ENCODE data around the gene GIMAP1. TPM values are rescaled to one million over a fixed set of nuclear protein-coding genes. Genes with fewer than 3 reads are reported as not detected.

The GIMAP1 gene
- total RNA-seq, 1 donor from 2014 or later = 18.8 TPM

DNA sequence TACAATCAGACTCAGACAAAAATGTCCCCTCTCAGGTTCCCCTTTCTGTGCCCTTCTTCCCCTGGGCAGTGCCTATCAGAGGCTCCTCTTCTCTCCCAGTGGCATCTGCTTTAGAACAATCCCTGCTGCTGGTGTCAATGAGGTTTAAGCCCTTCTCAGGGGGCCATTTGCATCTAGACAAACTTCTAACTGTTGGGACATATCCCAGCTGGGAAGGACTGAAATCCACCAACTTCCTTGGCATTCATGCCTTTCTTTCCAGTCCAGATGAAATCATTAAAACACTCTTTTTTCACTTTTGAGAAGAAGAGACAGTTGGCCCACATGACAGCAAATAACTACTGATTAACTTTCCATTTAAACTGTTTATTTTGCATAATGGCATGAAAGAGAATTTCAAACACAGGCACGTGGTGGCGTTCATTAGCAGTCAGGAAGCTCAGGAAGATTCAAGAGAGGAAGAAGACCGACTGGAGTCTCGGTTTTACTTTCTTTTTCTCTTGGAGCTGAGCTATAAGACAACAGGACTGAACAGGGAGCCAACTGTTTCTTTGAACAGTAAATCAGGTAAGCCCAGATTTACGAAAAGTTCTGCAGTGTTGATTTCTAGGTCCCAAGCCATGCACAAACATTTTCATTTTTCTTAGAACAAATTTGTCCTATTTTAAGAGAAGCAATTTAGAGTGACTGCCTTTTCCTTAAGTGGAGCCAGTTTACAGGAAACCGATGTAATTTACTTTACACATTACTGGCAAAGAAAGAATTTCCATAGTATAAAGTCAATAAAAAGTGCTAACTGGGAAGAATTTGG lies 31.0 kb upstream of the GIMAP1 start, which contains the start of gene GIMAP2:
TSS of gene GIMAP2 (plus strand) at position 488 of the 811 bp plus-strand sequence. CDS start 1,354 bp downstream, outside the sequence.
- ATAC-seq = peak; percentile 78 to 89
- no peak for DNase-seq
- peak within 1 kb of the TSS; percentile 86 for H3K27ac ChIP-seq

DNA sequence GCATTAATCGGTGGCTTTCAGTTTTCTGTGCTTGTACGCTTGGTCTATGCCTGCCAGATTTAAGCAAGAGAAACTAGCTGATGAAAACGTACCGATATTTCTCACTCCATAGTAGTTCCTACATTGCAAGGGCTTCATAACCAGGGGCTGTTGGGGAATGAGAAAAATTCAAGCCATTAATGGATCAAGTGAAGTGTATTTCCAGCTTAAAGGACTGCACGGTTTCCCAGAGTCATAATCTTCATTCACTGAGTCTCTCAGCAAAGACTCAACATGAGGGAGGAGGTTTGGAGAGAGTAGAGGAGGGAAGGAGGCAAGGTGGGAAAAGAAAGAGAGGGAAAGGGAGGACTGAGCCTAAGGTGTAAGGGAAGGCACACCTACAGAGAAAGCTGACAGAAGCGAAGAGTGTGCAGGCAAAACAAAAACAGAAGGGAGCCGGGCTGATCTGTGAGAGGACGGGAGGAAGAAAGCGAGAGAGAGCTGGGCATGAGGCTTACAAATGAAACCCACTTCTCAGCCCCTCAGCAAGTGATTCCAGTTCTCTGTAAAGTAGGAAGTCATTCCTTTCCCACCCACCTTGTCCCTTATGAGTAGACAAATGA lies 30.3 kb upstream of the GIMAP1 start:
- no peaks in the 10 kb centered on the region for H3K9me3 ChIP-seq
- peaks cover 36% of the 10 kb centered on the region for H3K4me1 ChIP-seq
- H3K27me3 ChIP-seq (ENCODE audit: low read depth) = no peaks in the 10 kb centered on the region
- ATAC-seq (peak; percentile 30 to 68), DNase-seq (no peak)
- H3K27ac ChIP-seq = peak overlapping the region; percentile 86
- peak overlapping the region; percentile 59 for H3K4me3 ChIP-seq
- TF ChIP-seq, protein P1, sequence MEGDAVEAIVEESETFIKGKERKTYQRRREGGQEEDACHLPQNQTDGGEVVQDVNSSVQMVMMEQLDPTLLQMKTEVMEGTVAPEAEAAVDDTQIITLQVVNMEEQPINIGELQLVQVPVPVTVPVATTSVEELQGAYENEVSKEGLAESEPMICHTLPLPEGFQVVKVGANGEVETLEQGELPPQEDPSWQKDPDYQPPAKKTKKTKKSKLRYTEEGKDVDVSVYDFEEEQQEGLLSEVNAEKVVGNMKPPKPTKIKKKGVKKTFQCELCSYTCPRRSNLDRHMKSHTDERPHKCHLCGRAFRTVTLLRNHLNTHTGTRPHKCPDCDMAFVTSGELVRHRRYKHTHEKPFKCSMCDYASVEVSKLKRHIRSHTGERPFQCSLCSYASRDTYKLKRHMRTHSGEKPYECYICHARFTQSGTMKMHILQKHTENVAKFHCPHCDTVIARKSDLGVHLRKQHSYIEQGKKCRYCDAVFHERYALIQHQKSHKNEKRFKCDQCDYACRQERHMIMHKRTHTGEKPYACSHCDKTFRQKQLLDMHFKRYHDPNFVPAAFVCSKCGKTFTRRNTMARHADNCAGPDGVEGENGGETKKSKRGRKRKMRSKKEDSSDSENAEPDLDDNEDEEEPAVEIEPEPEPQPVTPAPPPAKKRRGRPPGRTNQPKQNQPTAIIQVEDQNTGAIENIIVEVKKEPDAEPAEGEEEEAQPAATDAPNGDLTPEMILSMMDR (IDR thresholded peaks at IDR 0.05) = no peak
- peaks cover 18% of the 10 kb centered on the region for H3K36me3 ChIP-seq
- intact Hi-C loops (cut with DNase I) = no loop called here

More for the DNA sequence above, 31.0 kb upstream of the GIMAP1 start, which contains the start of gene GIMAP2:
- intact Hi-C loops (cut with DNase I) = no loop called here
- no peaks in the 10 kb centered on the region for H3K9me3 ChIP-seq
- H3K4me1 ChIP-seq = peaks cover 36% of the 10 kb centered on the region
- TF ChIP-seq, protein P1 (IDR thresholded peaks at IDR 0.05) = no peak
- H3K36me3 ChIP-seq = peaks cover 11% of the 10 kb centered on the region
- peak within 1 kb of the TSS; percentile 59 for H3K4me3 ChIP-seq
- no peaks in the 10 kb centered on the region for H3K27me3 ChIP-seq (ENCODE audit: low read depth)

DNA sequence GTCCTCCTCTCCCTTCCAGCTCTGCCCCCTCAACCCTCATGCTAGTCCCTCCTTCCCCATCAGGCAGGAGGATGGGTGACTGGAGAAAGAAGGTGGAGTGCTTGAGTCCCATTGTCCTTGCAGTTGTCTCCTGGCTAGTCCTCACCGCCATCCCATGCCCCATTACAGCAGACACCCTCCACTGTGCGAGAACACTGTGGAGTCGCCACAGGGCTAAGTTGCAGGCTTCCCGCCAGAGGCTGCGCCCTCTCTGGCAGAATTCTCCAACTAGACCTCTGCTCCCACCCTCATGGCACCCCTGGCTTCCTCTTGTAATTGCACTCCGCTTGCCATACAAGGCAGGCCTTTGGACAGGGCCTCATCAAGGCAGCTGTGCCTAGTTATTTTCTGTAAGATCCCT lies 27.8 kb upstream of the GIMAP1 start:
- DNase-seq = no peak
- Histone ChIP-seq H3K4me1 (peaks cover 35% of the 10 kb centered on the region), H3K27ac (no peak overlapping the region), H3K27me3 (ENCODE audit: low read depth) (no peaks in the 10 kb centered on the region), H3K4me3 (peak overlapping the region; percentile 40), H3K36me3 (peaks cover 26% of the 10 kb centered on the region), H3K9me3 (no peaks in the 10 kb centered on the region)
- intact Hi-C loops (cut with DNase I) = no loop called here
- TF ChIP-seq, protein P1 (IDR thresholded peaks at IDR 0.05) = no peak
- ATAC-seq = peak in 1 of 2 donors; percentile 29

DNA sequence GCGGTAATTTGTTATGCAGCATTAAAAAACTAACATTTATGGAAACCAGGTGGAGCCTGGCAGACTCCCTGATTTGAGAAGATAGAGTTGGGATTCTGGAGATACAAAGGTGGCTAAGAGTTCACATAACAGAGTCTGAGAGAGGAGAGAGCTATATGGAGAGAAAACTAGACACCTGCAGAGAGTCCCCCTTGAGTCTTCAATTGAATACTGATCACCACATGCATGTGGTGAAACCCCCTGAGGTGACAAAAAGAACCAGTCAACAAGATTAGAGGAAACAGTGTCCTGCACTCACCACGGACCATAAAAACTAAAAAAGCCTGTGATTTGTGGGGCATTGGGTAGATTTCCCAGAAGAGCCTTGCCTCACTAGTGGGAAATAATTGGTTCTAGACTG lies 20.8 kb upstream of the GIMAP1 start:
- TF ChIP-seq, protein P1 (IDR thresholded peaks at IDR 0.05) = no peak
- Histone ChIP-seq H3K9me3 (peaks cover 24% of the 10 kb centered on the region), H3K4me1 (no peaks in the 10 kb centered on the region), H3K27ac (no peak overlapping the region), H3K27me3 (ENCODE audit: low read depth) (no peaks in the 10 kb centered on the region), H3K36me3 (peaks cover 12% of the 10 kb centered on the region), H3K4me3 (no peak overlapping the region)
- no peak for DNase-seq
- no peak for ATAC-seq
- intact Hi-C loops (cut with DNase I) = no loop called here

DNA sequence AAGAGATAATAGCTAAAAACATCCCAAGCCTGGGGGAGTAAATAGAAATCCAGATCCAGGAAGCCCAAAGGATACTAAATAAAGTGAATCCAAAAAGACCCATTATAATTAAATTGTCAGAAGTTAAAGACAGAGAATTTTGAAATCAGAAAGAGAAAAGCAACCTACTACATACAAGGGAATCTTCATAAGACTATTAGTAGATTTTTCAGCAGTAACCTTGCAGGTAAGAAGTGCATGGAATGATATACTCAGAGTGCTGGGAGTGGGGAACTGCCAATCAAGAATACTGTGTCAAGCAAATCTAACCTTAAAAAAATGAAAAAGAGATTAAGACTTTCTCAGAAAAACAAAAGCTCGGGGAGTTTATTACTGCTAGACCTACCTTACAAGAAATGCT lies 13.2 kb upstream of the GIMAP1 start:
- peaks cover 59% of the 10 kb centered on the region for H3K9me3 ChIP-seq
- TF ChIP-seq, protein P1 (IDR thresholded peaks at IDR 0.05) = no peak

More for the DNA sequence above, 13.2 kb upstream of the GIMAP1 start:
- H3K4me1 ChIP-seq = no peaks in the 10 kb centered on the region
- ATAC-seq (no peak), DNase-seq (no peak)
- no peak overlapping the region for H3K4me3 ChIP-seq
- intact Hi-C loops (cut with DNase I) = no loop called here
- no peak overlapping the region for H3K27ac ChIP-seq
- H3K36me3 ChIP-seq = no peaks in the 10 kb centered on the region
- no peaks in the 10 kb centered on the region for H3K27me3 ChIP-seq (ENCODE audit: low read depth)
